HepG2 (cell line): ENCODE results near the gene NAP1L1. TPM values are rescaled to one million over a fixed set of nuclear protein-coding genes. Genes with fewer than 3 reads are reported as not detected.

Experiments
- ATAC-seq: fragments of 200-7000 bp; cut with Tn5 transposase; 3 replicates; pipeline ENCODE4 v1.9.1; 2020; ENCODE audit warnings: mild to moderate bottlenecking, moderate library complexity
- BruUV-seq: library from RNA; stranded (reverse); fragments of 400-500 nt; replicated peaks from 2 replicates; lab custom pipeline; 2021; lab: Mats Ljungman, UMichigan
- CTCF ChIA-PET: fragments of 300-600 bp; formaldehyde crosslinking; extraction: SDS; loops from one replicate; lab custom pipeline; 2021; ENCODE audit warnings: low total read pairs, inconsistent platforms, low intra/inter-chr PET ratio; lab: Yijun Ruan, JAX
- POLR2A ChIA-PET: fragments of 350-600 bp; sonication (Branson Sonifier 250); formaldehyde crosslinking; loops from one replicate; lab custom pipeline; 2020; ENCODE audit warnings: antibody characterized with exemption, inconsistent platforms; lab: Yijun Ruan, JAX
- DNase-seq: peaks from one replicate; pipeline ENCODE4 v3.0.0-alpha.2; 2015; ENCODE audit warnings: low spot score
- FAIRE-seq: peaks from 3 replicates; lab custom pipeline; 2011; peaks lifted over from hg19 to GRCh38; lab: Jason Lieb, UNC
- H2AFZ ChIP-seq: one replicate; pipeline ENCODE4 v1.6.1; 2011; ENCODE audit warnings: low read length, inconsistent platforms
- H3K27ac ChIP-seq: fragments of 300-600 bp; 3 replicates; pipeline ENCODE4 v1.8.0; 2011; ENCODE audit warnings: mixed run types, mild to moderate bottlenecking, mixed read lengths, low read length, inconsistent platforms; ENCODE audit not compliant: insufficient read depth; ENCODE audit errors: extremely low read length
- H3K27me3 ChIP-seq, 2 experiments: fragments of 200-600 bp in 1 of 2; 2 replicates in 1 of 2; 3 replicates in 1 of 2; pipeline versions ENCODE4 v1.6.0 to v1.8.0; 2011; ENCODE audit warnings: low read length in 2 of 2, mild to moderate bottlenecking in 2 of 2, moderate library complexity in 2 of 2, inconsistent platforms in 1 of 2; ENCODE audit not compliant: insufficient read depth in 2 of 2, control insufficient read depth in 1 of 2
- H3K36me3 ChIP-seq, 2 experiments: fragments of 200-600 bp in 1 of 2; replicated peaks in 1 of 2; 2 replicates in 1 of 2; 3 replicates in 1 of 2; pipeline versions ENCODE4 v1.5.1 to v1.8.0; 2011; ENCODE audit warnings: low read length in 2 of 2, inconsistent platforms in 1 of 2; ENCODE audit not compliant: insufficient read depth in 2 of 2, control insufficient read depth in 1 of 2
- H3K4me1 ChIP-seq: 2 replicates; pipeline ENCODE4 v1.5.1; 2012; ENCODE audit warnings: low read length, inconsistent platforms; ENCODE audit not compliant: insufficient read depth
- H3K4me2 ChIP-seq: 2 replicates; pipeline ENCODE4 v1.6.0; 2011; ENCODE audit warnings: low read depth, low read length, inconsistent platforms
- H3K4me3 ChIP-seq, 3 experiments: fragments of 200-600 bp in 1 of 3; sonication (generic), shearing (Covaris generic) in 1 of 3; replicated peaks in 1 of 3; 2 replicates each; pipeline ENCODE4 v1.5.1; 2011 to 2016; ENCODE audit warnings: low read length in 3 of 3, inconsistent platforms in 2 of 3, low read depth in 2 of 3, mild to moderate bottlenecking in 2 of 3, control low read depth in 1 of 3, mixed read lengths in 1 of 3; ENCODE audit not compliant: insufficient read depth in 1 of 3
- H3K79me2 ChIP-seq: one replicate; pipeline ENCODE4 v1.6.1; 2011; ENCODE audit warnings: low read length, inconsistent platforms; ENCODE audit not compliant: insufficient read depth
- H3K9ac ChIP-seq: 2 replicates; pipeline ENCODE4 v1.6.0; 2011; ENCODE audit warnings: mild to moderate bottlenecking, low read depth, low read length, inconsistent platforms; ENCODE audit not compliant: insufficient read depth
- H3K9me3 ChIP-seq: 2 replicates; pipeline ENCODE4 v1.5.1; 2012; ENCODE audit warnings: mild to moderate bottlenecking, low read length
- H4K20me1 ChIP-seq: 2 replicates; pipeline ENCODE4 v1.6.0; 2011; ENCODE audit warnings: inconsistent platforms, mild to moderate bottlenecking, low read length, moderate library complexity; ENCODE audit not compliant: insufficient read depth
- ETV5 ChIP-seq: IDR thresholded peaks from 2 replicates; pipeline ENCODE4 v1.6.1; 2018; ENCODE audit warnings: missing biosample characterization, missing genetic modification reagents, inconsistent platforms, borderline replicate concordance
- IKZF4 ChIP-seq: sonication (generic); formaldehyde crosslinking; IDR thresholded peaks from 2 replicates; pipeline ENCODE4 v1.5.1; 2020; ENCODE audit warnings: borderline replicate concordance, mild to moderate bottlenecking, low read depth, missing genetic modification reagents; ENCODE audit errors: not compliant biosample characterization
- RBFOX2 ChIP-seq: fragments of 200-400 bp; formaldehyde crosslinking; IDR thresholded peaks from 2 replicates; pipeline ENCODE4 v1.6.1; 2017; ENCODE audit warnings: low read depth, mild to moderate bottlenecking, low read length
- TFAP4 ChIP-seq: sonication (generic); IDR thresholded peaks from 2 replicates; pipeline ENCODE4 v1.6.1; 2016; ENCODE audit warnings: low read depth, borderline replicate concordance
- ZNF260 ChIP-seq: sonication (generic); formaldehyde crosslinking; IDR thresholded peaks from 2 replicates; pipeline ENCODE4 v1.4.0; 2020; ENCODE audit warnings: missing genetic modification reagents, low read depth, mild to moderate bottlenecking, borderline replicate concordance
- WGBS: methylation state at CpG from one replicate; pipeline ENCODE4 v1.1.6; 2017; ENCODE audit warnings: low lambda C conversion rate; 5-methylcytosine and 5-hydroxymethylcytosine counted together
- in situ Hi-C: cut with HindIII; loops from 2 replicates; pipeline ENCODE4 v1.10.0; 2017; ENCODE audit warnings: low pct_unique_long_range_greater_than_20kb; ENCODE audit not compliant: extremely low pct_ligation_motif_present
- intact Hi-C: fragments of 100-400 bp; cut with micrococcal nuclease; formaldehyde crosslinking; loops from one replicate; pipeline ENCODE4 v1.10.0; 2022; ENCODE audit not compliant: unreplicated experiment
- polyA plus RNA-seq, 8 experiments: library from polyadenylated mRNA; depleted of rRNA in 3 of 8; stranded (reverse) in 7 of 8; unstranded in 1 of 8; fragments of >200 nt; fragmentation: Illumina TruSeq in 4 of 8; extraction: Trizol in 4 of 8; gene quantifications; 2 replicates each; pipeline versions ENCODE4 v1.2.1 to v1.2.3, GENCODE V29; 2011 to 2016; ENCODE audit warnings: low read depth in 4 of 8, missing spikeins in 1 of 8, mixed read lengths in 1 of 8; ENCODE audit not compliant: insufficient read depth in 1 of 8
- total RNA-seq, 5 experiments: library from RNA; depleted of rRNA; stranded (reverse); fragments of >200 nt; fragmentation: Illumina TruSeq; extraction: Trizol; gene quantifications; 2 replicates each; pipeline ENCODE4 v1.2.3, GENCODE V29; 2016; ENCODE audit warnings: low read depth in 1 of 5
- TF ChIP-seq, protein P1 (sequence below): sonication (generic); formaldehyde crosslinking; IDR thresholded peaks from 2 replicates; pipeline ENCODE4 v1.5.1; 2020; ENCODE audit warnings: missing genetic modification reagents, mild to moderate bottlenecking, borderline replicate concordance

Gene NAP1L1
- total and polyA plus RNA-seq, 2 of the 13 experiments (the other 11 are each of a cell fraction or from before 2014, with no cell fraction given), result 207 to 309 TPM

DNA sequence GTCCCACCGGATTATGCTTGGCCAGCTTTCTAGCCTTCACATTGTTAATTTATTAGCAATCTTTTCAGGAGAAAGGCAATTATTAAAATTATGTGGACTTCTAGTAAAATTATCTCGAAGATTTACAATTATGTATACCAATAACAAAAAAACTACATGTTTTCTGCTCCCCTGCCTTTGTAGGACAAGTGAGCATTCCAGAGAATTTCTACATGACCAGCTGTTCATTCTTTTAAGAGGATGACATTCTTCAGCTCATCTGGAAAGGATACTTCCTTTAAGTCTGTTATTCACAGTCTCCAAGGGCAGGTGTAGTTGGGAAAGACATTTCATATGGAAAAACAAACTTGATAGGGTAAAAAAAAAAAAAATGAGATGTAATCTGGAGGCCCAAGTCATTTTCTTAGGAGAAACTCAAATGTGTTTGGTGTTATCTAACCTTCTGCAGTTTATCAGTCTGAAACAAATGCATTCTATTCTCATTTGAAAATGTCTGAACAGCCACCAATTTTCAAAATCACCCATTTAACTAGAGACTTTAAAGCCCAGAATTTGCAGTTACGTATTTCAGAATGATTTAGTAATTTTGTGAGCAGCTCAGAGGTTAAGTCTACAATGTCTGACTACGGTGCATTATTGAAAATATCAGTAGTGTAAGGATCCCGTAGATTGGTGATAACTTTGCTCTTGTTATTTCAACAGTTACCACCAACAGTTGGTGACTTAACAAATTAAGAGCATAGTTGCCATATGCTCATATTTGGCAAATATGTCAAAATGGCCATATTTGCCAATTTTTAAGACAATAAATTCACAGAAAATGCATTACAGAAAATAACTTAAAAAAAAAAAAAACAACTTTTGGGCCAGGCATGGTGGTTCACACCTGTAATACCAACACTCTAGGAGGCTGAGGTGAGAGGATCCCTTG lies 51.1 kb downstream of the NAP1L1 start:
- ChIA-PET CTCF (no interaction called here), POLR2A (interaction anchor here (0.7 to 5.9 kb wide), 29 partner anchors 9 to 522 kb away, joined by 3 to 88 read pairs (median 9); partner anchors contain the start of genes BBS10, KRR1 and NAP1L1)
- Histone ChIP-seq H3K9ac (peak overlapping the region; percentile 95), H3K36me3 (no peaks in the 10 kb centered on the region; a peak in 2 of 5 replicates), H3K4me2 (peak overlapping the region; percentile 83), H2AFZ (no peak overlapping the region), H3K4me3 (peak overlapping the region; percentile 83 to 99 (median 97)), H4K20me1 (peaks cover 6% of the 10 kb centered on the region), H3K9me3 (no peaks in the 10 kb centered on the region), H3K27me3 (peaks cover 0 to 3% of the 10 kb centered on the region in 2 experiments; a peak in 1 of 5 replicates), H3K79me2 (peaks cover 50% of the 10 kb centered on the region), H3K4me1 (peaks cover 50% of the 10 kb centered on the region), H3K27ac (peak overlapping the region; percentile 95)
- WGBS, result 67% methylated on average over 5 of the region's 5 CpGs
- TF ChIP-seq, protein P1, sequence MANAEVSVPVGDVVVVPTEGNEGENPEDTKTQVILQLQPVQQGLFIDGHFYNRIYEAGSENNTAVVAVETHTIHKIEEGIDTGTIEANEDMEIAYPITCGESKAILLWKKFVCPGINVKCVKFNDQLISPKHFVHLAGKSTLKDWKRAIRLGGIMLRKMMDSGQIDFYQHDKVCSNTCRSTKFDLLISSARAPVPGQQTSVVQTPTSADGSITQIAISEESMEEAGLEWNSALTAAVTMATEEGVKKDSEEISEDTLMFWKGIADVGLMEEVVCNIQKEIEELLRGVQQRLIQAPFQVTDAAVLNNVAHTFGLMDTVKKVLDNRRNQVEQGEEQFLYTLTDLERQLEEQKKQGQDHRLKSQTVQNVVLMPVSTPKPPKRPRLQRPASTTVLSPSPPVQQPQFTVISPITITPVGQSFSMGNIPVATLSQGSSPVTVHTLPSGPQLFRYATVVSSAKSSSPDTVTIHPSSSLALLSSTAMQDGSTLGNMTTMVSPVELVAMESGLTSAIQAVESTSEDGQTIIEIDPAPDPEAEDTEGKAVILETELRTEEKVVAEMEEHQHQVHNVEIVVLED (CRISPR knock-in tag), result no peak
- TF ChIP-seq ZNF260 (CRISPR knock-in tag) (no peak), ETV5 (CRISPR knock-in tag) (no peak), RBFOX2 (peak; percentile 22; the same call in 1 of the 2 replicates), TFAP4 (peak; percentile 62; the same call in 1 of the 2 replicates), IKZF4 (no peak)
- BruUV-seq, result no TSS peak
- peak; percentile 28 for FAIRE-seq
- ATAC-seq, result no peak
- in situ Hi-C loops, result loop anchor here (5.0 kb wide), 2 partner anchors 406 to 521 kb away; partner anchors contain the start of gene KRR1
- DNase-seq, result no peak
- intact Hi-C loops, result loop anchor here (5.0 kb wide), 2 partner anchors 131 to 266 kb away; no protein-coding TSS in a partner anchor
